SIG-M5 (cell line): ENCODE results near the gene PHF21B.

ENCODE experiments used
- DNase-seq: peaks from one replicate; lab custom pipeline; 2025; lab: John Stamatoyannopoulos, UW

PHF21B gene

DNA sequence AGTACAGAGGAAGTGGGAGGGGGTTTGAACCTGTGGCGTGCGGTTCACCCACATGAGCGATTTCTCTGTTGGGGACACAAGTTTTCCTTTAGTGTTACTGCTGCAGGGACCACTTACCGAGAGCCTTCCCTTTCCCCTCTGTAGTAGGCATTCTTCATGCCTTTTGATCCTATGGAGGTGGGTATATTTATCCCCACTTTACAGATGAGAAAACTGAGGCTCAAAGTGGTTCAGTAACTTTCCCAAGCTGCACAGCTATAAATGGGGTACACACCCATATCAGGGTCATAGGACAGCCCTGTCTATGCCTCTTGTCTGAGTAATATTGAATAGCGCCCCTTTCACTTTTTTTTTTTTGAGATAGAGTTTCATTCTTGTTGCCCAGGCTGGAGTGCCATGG is 3.3 kb upstream of the PHF21B start:
- no peak for DNase-seq

DNA sequence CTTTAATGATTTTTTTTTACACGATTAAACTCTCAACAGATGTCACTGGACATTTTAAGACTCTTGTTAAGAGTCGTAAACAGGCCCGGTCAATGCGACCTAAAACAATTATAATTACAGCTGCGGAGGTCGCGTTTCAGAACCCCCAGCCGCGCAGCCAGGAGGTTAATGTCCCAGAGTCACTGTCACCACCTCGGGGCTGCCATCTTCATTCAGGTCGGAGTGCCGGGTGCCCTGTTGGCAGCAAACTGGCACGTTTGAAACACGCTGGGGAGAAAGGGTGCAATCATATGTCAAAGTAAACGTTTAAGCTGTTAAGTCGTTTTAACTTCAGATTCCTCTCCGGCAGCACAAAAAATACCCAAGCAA is 711 bp upstream of the PHF21B start:
- DNase-seq = no peak

DNA sequence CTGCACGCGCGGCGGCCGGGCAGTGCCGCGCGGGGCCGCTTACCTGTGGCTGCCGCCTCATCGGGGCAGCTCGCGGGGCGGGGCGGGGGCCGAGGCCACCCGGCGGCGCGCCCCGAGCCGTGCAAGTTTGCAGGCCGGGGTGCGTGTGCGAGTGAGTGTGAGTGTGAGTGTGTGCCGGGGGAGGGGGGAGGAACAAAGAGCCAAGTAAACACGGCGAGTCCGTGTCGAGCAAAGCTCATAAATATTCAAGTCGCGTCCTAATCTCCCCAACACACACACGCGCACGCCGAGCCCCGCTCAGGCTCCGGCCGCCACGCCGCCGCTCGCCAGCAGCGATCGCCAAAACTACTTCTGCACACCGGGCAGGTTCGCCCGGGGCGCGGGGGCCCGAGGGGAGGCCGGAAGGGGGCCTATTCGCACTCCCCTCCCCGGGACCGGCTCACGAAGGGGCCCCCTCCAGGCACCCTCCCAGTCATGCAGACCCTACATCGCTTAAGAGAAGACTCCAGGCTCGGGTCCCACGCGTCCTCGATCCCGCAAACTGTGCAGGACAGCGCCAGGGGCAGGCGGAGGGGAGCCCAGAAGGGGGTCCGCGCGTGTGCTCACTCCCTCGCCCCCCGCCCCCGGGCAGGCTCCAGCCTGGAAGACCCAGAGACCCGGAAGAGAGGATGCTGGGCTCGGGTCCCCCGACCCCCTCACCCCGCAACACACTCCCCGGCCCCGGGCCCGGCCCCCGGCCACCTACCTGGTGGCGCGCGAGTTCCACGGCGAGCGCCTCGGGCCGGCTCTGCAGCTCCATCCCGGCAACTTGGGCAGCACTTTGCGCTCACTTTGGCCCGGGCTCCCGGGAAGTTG is 827 bp downstream of the PHF21B start:
- no peak for DNase-seq

DNA sequence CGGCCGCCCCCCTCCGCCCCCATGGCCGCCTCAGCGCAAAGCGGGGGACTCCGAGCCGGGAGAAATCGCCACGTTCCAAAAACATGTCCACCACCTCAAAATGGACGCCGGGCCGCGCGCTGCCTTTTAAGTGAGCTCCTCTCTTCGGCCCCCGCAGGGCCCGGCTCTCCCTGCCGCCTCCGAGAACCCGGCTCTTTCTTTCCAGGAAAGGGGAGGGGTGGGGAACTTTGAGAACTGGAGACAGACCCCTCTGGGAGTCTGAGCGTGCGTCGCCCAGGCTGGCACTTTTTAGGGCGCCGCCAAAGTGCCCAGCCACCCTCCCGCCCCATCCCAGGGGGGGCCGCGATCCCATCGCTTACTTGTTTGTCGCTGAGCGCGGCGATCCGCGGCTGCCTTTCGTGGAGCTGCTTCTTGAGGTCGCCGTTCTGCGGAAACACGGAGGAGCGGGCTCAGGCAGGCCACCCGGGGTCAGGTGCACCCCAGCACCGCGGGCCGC is 1.6 kb downstream of the PHF21B start:
- no peak for DNase-seq

DNA sequence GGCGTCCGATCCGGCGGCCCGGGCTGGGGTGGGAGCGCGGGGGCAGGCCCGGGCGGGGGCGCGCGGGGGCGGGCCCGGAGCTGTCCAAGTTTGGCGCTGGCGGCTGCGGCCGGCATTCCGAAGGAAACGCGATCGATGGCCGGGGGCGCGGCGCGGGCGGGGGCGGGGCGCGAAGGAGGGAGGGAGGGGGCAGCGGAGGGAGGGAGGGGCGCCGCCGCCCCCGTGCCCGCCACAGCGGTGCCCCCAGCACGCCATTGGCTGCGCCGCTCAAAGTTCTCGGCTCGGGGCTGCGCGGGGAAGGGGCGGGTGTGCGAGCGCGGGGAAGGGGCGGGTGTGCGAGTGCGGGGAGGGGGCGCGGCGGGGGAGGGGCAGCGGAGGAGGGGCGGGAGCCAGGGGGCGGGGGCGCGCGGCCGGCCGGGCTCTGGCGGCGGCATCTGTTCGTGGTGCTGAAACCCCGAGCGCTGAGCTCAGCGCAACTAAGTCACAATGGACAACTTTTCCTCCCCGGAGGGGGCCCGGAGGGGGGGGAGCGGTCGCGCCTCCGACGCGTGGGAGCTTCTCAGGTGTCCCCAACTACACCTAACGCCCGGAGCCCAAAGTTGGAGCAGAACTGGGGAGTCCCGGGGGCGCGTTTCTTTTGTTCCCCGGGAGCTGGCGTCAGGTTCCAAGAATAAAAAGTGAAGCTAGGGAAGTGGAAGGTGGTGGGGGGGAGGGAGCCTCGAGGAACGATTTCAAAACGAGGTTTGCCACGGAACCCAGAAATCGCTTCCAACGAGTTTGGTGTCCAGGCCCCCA is 2.2 kb downstream of the PHF21B start:
- DNase-seq = no peak

DNA sequence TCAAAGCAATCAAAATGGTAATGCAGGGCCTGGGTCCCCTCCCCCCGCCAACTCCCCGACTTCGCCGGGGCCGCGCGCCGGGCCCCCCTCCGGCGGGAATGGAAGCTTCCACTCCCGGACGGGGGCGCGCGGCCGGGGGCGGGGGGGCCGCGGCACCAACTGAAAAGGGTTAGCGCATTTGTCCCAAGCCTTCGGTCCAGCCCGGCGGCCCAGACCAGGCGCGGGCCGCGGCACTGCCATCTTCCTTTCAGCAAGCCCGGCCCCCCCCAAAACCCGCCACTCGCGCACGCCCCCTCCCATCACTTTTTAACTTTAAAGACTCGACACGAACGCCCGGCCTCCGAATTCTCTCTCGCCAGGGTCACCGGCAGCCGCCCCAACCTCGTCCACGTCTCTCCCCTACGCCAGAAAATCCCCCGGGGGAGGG is 2.8 kb downstream of the PHF21B start:
- DNase-seq = no peak

DNA sequence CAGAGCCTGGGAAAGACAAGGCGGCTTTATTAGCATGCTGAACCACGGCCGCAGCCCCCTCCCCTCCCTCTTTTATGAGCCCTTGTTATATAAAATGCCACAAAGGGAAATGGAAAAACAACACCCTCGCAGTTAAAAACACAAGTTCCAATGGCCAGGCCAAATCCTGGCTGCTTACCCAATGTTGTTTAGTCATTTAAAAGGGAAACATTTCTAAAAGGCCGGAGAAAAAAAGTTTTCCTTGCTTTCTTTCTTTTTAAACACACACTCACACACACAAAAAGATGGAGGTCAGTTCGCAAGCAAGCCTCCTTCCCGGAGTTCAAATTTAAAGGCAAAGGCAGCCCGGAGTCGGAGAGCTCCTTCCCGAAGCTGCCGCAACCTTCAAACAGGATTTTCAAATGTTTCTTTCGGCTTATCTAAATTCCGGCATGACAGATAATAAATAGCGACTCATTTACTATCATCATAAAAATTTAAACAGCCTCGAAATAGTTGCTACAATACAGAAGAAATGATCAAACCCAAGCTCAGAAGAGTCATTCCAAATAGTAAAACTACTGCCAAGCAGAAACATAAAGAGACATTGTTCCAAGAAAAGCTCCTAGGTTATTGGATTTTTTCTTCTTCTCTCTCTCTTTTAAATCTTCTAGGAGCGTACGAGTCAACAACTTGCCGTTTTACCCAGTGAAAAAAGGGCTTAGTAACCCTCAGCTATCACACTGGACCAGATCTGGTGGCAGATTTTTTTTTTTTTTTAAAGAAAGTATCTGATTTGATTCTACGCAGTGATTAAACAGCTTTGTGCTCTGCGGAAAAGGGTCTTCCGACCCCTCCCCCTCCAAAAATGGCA is 3.5 kb downstream of the PHF21B start:
- DNase-seq = no peak

DNA sequence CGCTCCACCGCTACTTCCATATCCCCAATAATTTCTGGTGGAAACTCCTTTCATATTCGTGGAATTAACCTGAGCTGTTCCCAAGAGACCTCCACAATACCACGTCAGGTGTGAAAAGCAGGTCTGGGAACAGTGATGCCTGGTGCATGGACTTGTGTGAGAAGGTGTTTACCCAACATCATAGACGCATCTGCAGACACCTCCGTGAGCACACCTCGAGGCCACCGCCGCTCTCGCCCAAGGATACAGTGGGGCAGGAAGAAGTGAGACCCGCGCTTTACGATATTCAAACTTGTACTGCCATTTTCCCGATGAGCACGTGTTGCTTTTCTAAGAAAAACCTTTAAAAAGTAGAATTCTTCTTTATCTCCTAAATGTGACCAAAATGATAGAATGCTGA is 8.2 kb downstream of the PHF21B start:
- no peak for DNase-seq

DNA sequence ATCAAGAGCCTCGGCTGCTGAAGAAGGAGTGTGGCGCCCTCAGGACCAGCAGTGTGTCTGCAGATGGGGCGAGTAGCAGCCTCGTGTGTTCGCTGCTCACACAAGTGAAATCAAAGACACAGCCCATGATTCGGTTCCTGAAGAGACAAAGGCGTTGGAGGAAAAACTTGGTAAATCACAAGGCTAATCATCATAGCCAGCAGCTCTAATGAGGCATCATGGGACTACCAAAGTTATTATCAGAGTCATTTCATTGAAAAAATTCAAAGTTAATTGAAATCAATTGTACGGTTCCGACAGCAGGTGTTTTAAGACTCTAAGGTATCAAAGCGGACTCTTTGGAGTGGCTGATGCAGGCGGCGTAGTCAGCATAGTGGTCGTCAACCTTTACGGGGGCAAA is 9.5 kb downstream of the PHF21B start:
- no peak for DNase-seq

DNA sequence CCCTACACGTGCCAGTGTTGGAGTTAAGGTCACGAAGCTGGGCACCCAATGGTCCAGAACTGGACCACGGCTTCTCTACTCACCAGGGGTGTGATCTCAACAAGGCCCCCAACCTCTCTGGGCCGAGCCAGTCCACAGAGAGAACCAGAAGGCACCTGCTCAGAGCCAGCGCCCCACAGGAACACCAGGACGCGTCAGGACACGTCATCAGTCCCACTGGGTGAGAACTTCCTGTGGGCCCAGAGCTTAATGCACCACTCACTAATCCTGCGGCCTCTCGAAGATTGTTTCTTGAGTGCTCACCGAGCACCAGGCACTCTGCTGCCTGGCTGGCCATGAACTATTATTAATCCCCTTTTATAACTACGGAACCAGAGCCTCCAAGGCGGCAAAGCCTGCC is 10.1 kb downstream of the PHF21B start:
- DNase-seq = no peak

DNA sequence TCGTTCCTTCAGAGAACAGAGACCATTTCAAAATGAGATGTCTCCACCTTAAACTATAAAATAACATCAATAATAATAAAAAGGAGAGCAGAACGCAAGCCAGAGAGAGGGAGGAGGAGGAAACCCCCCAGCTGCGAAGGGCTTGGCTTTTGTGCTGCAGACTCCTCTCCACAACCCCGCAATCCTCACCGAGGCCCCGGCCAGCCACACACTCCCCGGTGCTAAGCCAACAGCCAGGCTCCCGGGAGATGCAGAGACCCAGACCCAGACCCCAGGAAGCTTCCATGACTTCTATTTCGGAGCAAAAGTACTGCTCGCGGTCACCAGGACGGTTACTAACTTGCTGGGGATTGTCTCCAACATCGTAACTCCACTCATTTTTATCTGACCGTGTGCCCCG is 10.6 kb downstream of the PHF21B start:
- no peak for DNase-seq

DNA sequence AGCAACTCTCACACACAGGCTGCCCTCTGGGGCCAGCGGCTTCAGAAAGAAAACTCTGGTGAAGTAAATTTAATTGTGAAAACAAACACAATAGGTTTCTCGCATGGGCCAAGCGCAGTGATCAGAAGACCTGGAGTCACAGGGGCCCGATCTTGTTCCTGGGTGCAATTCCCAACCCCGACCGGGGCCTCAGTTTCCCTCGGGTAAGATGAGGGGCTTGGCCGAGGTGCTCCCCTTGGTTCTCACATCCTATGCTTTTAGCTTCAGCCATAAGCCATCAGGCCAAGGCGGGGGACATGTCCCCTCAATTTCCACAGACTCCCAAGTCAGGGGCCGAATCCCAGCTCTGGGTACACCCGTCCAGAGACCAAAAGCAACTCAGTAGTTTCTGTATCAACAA is 11.5 kb downstream of the PHF21B start:
- DNase-seq = no peak

DNA sequence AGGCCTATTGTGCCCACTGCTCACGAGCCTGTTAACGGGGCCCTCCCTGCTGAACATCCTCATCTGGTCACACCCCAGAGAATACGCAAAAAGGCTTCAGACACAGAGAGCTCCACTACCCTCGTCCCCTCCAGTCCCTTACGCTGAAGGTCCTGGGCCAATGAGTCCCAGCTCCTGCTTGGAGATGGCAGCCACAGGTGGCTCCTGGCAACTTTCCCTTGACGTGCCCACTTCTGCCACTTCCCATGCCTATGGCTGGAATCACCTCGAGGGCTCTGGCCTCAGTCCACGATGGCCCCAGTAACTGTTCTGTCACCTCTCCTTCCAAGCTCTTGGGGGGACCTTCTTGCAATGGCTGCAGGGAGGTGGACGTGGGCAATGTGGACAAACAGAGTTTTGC is 12.7 kb downstream of the PHF21B start:
- DNase-seq = no peak

DNA sequence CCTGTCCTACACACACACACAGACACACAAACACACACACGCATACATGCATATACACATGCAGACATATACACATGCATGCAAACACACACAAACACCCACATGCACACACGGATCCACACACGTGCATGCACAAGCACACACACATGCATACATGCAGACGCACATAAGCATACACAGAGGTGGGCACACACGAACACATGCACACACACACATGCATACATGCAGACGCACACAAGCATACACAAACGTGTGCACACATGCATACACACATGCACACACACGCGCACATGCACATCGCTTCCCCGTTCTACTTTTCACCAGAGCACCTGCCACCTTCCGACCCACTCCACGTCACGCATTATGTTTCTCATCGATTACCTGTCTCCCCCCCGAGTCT is 13.2 kb downstream of the PHF21B start:
- no peak for DNase-seq

DNA sequence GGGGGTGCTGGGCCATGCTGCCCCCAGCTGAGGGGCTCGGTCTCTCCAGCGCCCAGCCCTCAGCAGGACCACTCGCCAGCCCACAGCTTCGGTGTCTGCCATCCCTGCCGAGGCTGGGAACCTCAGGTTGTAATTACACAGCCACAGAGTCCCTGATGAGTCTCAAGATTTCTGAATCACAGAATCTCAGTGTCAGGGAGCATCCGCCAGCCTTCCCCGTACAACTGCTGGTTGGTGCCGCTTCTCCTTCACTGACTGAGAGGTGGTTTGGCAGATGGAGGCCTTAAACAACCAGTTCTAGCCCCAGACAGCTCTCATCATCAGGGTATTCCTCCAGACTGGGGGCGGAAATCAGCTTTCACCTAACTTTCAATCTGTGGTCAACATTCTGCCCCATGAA is 13.7 kb downstream of the PHF21B start:
- DNase-seq = no peak

DNA sequence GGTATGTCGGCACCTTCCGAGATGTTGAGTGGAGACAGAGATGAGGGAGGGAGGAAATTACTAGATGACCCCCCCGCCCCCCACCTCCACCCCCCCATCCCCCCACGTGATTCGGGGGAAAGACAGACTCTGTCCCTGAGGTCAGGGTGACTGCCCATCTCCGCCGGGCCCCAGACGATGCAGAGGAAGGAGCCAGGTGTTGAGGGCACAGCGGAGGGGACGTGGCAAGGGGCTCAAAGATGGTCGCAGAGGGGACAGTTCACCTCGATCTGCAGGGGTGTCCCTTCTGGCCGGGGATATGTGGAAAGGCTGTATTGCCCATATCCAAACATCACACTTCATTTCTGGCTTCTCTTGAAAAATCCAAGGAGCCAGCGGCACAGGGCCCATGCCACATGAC is 14.1 kb downstream of the PHF21B start:
- DNase-seq = no peak

DNA sequence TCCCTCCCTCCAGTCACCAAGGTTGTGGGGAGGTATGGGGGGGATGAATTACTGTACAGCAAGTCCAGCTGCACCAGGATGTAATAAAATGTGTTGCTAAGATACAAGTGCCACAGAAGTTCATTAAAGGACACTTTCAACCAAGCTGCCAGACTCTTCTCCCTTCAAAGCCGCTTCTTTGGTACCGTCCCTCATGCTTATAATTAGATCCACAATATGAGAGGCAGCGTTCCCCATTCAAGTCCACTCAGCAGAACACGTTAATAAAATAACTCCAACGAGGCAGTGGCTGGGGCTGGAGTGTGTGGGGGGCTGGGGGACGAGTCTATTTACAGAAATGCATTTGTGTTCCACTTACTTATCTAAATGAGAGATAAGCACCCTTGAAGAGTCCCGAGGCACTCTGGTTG is 14.7 kb downstream of the PHF21B start:
- DNase-seq = no peak

DNA sequence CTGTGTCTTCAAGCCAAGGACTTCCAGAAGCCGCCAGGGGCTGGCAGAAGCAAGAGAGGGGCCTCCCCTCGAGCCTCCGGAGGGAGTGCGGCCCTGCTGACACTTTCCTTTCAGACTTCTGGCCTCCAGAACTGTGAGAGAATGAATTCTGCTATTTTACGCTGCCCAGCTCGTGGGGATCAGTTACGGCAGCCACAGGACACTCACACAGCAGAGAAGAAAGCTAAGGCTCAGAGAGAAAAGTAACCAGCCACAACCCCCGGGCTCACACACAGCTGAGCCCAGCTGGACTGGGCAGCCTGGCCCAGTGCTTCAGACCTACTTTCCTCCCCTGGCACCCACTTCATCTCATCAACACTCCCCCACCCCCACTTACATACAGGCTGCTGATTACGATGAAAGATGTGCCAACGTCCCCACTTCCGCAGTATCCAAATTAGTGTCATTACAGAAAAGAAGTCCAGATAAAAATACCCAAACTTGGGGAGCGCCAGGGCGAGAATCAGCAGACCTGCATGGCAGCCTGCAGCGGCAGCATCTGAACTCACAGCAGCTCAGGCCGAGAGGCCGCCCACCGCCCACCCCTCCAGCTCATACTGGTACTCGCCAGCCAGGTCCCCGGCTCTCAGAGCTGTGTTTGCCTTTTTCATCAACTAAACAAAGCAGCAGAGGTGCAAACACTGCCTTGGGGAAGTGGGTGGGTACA is 15.3 kb downstream of the PHF21B start:
- no peak for DNase-seq

DNA sequence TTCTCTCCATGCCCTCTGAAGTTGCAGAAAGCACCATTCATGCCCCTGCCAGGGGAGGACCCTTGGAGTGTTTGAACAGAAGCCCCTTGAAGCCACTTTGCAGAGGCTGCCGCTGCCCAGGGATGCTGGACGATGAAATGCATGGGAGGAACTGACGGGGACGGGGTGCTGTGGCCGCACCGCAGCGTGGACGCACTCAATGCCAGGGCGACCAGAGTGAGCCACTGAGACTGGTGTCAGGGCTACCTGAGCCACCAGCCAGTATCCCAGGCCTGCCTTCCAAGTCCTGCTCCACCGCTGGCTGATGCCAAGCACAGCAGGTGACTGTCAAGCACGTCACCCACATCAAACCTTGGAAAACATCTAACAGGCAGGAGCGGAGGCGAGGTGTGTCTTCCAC is 17.6 kb downstream of the PHF21B start:
- DNase-seq = no peak

DNA sequence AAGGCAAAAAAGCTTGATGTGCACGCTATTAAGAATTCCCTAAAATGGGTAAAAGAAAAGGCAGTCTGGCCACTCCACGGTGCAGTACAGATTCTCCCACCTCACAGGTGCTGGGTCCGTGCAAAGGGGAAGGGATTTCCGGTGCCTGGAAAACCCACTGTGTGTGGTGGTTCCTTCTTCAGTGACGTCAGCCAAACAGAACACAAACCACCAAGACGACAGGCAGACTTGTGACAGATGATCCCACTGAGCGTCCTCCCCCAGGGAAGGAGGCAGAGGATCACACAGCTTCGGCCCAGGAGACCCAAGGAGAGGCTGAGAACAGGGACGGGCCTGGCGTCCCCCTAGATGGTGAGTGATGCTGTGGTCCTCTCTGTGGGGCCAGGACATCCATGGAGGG is 18.6 kb downstream of the PHF21B start:
- no peak for DNase-seq

DNA sequence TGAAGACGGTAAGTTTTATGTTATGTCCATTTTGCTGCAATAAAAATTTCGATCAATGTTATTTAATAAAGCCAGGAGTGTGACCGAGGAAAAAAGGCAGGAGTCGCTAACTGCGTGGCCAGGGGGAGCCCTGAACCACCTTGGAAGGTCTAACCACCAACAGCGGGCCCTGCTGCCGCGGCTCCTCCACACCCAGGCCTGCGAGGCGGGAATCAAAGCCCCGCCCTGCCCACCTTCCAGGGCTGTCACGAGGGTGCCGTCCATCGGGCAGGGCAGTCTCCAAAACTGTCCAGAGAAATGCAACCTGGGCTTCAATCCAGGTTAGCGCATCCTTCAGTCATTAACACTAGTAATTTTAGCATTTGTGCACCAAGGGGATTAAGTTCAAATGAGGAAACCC is 19.0 kb downstream of the PHF21B start:
- DNase-seq = no peak

DNA sequence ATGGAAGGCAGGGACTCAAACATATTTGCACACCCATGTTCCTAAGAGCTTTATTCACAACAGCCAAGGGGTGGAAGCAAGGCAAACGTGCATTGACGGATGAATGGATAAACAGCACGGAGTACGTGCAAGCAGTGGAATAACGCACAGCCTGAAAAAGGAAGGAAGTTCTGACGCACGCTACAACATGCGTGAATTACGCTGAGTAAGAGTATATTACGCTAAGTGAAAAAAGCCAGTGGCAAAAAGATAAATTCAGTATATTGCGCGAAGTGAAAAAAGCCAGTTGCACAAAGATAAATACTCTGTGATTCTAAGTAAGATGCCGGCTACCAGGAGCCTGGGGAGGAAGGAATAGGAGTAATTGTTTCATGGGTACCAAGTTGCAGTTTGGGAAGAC is 19.5 kb downstream of the PHF21B start:
- no peak for DNase-seq
